RWPE1 (cell line): ENCODE data around the gene HPCA.
A peak's percentile ranks its signal among the peaks of the same experiment; 100 is the strongest.

ENCODE experiments used
- CTCF ChIA-PET: fragments of 350-600 bp; sonication (Branson Sonifier 250); formaldehyde crosslinking; extraction: SDS; loops from one replicate; lab custom pipeline; 2021; lab: Yijun Ruan, JAX
- POLR2A ChIA-PET: fragments of 400-600 bp; formaldehyde crosslinking; extraction: SDS; loops from one replicate; lab custom pipeline; 2020; ENCODE audit warnings: antibody characterized with exemption; ENCODE audit not compliant: low non-redundant PET; lab: Yijun Ruan, JAX
- DNase-seq: peaks from one replicate; pipeline ENCODE4 v3.0.0; 2012; ENCODE audit warnings: low spot score
- H3K27ac ChIP-seq: fragments of 450-650 bp; 2 replicates; pipeline ENCODE4 v1.5.1; 2017
- CTCF ChIP-seq: fragments of 450-650 bp; conservative IDR thresholded peaks from 2 replicates; pipeline ENCODE4 v1.5.1; 2017; ENCODE audit warnings: low read depth, mild to moderate bottlenecking

The HPCA gene

DNA sequence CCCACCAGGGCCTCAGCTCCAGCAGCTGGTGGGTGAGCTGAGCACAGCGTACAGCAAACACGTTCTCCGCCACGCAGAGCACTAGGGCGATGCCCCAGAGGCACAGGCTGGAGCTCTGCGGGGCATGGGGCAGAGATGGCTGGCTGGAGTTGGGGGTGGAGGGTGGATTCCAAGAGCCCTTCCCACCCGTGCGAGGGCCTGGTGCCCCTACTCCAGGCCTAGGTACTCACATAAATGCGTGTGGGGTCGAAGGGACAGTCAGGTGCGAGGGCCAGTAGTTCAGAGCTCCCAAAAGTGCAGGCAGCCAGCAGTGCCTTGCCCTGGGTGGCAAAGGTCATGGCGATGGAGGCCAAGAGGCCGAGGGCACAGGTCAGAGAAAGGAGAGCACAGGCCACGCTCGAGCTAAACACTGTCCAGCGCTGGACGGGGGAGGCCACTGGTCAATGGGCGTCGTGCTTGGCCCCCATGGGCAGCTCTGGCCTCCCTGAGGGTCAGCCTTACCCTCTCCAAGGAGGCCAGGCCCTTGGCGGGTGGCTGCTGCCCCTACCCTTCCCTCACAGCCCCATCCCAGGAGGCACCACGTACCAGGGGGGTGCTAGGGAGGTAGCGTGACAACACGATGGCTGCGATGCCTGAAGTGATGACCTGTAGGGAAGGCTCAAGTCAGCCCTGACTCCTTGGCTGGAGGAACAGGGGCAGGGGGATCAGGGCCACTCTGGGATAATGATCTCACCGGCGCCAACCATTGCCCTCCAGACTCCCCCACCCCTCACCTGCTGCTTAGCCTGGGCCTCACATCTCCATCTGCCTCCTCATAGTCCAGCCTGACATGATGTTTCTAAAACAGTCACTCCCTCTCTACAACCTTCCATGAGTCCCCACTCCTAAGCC is 9.3 kb downstream of the HPCA start:
- POLR2A ChIA-PET: no interaction called here
- no peak for DNase-seq
- CTCF ChIA-PET: no interaction called here
- no peak for TF ChIP-seq CTCF
- peak overlapping the region; percentile 1; the same call in 1 of the 2 replicates for H3K27ac ChIP-seq

DNA sequence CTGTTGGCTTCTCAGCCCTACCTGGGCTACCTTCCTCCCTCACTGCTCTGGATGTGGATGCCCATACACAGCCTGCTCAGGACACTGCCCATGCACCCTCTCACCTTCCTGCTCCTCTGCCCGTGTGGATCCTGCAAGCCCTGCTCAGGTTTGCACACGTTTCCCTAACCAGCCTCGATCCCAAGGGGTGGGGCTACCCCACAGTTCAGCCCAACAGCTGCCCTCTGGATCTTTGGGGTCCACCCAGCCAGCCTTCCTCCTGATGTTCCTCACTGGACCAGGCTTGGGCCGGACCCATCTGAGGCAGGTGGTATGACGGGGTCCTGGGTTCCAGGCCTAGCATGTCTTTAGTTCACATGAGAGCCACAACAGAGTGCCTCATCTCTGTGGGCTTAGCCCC is 10.2 kb downstream of the HPCA start:
- no peak for TF ChIP-seq CTCF
- H3K27ac ChIP-seq: peak overlapping the region; percentile 60; the same call in 1 of the 2 replicates
- CTCF ChIA-PET: no interaction called here
- no peak for DNase-seq
- POLR2A ChIA-PET: no interaction called here

DNA sequence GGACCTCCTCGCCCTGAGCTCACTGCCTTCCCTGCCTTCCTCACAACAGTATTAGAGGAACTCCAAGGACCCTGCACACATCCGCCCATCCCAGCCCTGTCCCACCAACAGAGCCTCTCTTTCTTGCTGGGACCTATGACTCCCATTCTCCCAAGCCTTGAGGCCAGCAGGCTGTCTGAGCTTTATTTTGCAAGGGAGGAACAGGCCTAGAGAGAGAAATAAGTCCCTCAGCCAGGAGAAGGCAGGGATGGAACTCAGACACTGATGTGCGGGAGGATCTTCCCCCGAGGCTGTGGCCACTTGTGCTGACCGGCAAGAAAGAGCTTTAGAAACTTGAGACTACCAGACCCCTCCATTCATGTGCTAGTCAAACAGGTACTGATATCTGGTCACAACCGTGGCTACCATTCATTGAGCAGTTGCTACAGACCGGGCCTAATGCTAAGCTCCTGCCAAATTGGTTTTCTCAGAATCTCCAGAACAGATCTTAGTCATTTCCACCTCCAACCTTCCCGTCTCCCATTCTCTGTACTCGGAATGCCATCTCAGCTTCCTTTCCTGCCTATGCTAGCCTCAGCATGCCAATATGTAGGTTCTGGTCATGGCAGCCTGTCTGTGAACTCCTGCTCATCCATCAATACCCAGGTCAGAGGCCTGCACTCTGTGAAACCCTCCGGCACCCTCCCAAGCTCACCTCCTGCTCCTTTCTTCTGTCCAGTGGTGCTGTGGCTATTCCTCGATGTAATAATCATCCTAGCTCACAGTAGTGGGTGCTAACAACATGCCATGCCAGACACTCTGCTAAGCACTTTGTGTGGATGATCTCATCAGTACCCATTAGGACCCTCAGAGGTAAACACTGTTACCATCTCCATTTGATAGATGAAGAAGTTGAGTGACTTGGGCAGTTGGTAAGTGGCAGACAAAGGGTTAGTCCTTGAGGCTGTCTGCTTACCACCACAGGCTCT is 11.1 kb downstream of the HPCA start:
- no peak for DNase-seq
- TF ChIP-seq CTCF: no peak
- ChIA-PET CTCF (interaction anchor here (0.5 to 1.1 kb wide), 3 partner anchors 10 to 137 kb away, joined by 3 to 4 read pairs (median 3); no protein-coding TSS in a partner anchor), POLR2A (no interaction called here)
- H3K27ac ChIP-seq: peak overlapping the region; percentile 60

DNA sequence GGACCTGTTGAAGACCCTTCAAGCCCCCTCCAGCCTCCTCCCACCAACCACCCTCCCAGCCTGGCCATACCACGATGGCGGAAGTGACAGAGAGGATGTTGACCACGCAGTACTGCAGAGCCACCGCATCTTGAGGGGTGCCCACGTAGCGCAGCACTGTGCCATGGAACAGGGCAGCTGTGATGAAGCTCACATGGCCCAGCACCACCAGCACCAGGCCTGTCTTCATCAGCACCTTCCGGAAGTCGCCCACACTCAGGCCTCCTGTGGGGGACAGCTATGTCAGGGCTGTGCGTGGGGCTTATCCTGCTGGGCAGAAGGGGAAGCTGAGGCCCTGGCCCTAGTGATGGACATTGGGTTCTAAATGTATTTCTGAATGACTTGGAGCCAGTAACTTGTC is 11.8 kb downstream of the HPCA start:
- no peak for DNase-seq
- TF ChIP-seq CTCF: no peak
- CTCF ChIA-PET: interaction anchor here (1.1 kb wide), 1 partner anchor 11 kb away, joined by 3 read pairs; no protein-coding TSS in a partner anchor
- POLR2A ChIA-PET: no interaction called here
- peak overlapping the region; percentile 60; the same call in 1 of the 2 replicates for H3K27ac ChIP-seq

DNA sequence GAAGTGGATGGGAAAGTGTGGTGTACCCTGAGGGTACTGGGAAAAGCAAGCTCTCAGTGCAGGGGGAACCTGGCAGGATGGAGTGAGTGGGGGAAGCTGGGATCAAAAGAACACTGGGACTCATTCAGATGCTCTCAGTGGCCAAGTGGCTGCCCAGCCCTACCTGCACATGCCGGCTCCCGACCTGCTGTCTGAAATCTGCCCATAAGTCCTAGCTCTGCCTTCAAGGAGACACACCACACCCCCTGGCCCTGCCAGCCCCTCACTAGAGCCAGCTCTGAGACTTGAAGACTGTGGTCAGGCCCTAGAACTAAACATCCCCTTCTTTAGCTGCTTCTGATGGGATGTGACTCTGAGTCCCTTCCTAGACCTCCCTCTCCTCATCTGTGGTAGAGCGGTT is 12.7 kb downstream of the HPCA start:
- POLR2A ChIA-PET: no interaction called here
- peak overlapping the region; percentile 60; the same call in 1 of the 2 replicates for H3K27ac ChIP-seq
- no peak for TF ChIP-seq CTCF
- DNase-seq: no peak
- CTCF ChIA-PET: interaction anchor here (1.0 kb wide), 1 partner anchor 157 kb away, joined by 3 read pairs; no protein-coding TSS in a partner anchor
